Brain microvascular endothelial cell (primary cell): Measurements from ENCODE around the gene SLC6A19.

Experiments used
- DNase-seq: peaks from one replicate; pipeline ENCODE4 v3.0.0-alpha.2; 2020
- H3K27ac ChIP-seq: fragments of 250-450 bp; sonication (Bioruptor Pico); 2 replicates; pipeline ENCODE4 v1.5.1; 2020; ENCODE audit warnings: mild to moderate bottlenecking, moderate library complexity
- H3K27me3 ChIP-seq: fragments of 250-450 bp; sonication (Bioruptor Pico); replicated peaks from 2 replicates; pipeline ENCODE4 v1.5.1; 2020; ENCODE audit warnings: mild to moderate bottlenecking
- H3K36me3 ChIP-seq: fragments of 250-450 bp; sonication (Bioruptor Pico); replicated peaks from 2 replicates; pipeline ENCODE4 v1.5.1; 2020; ENCODE audit warnings: mild to moderate bottlenecking
- H3K4me3 ChIP-seq: 2 replicates; pipeline ENCODE4 v1.5.1; 2011; ENCODE audit warnings: low read depth, mild to moderate bottlenecking, control low read depth, low read length, moderate library complexity
- CTCF ChIP-seq: IDR thresholded peaks from 2 replicates; pipeline ENCODE4 v1.5.1; 2011; ENCODE audit warnings: low read depth, mild to moderate bottlenecking, moderate library complexity, low read length, control low read depth, inconsistent platforms; ENCODE audit errors: missing control alignments
- in situ Hi-C: cut with HindIII; loops from 2 replicates; pipeline ENCODE4 v1.10.0; 2017; ENCODE audit warnings: low sequenced_read_pairs, low pct_ligation_motif_present

SLC6A19 gene

GRCh38 chr5:1255081-1255561, 53.7 kb downstream of the SLC6A19 start:
- no peak overlapping the region for H3K4me3 ChIP-seq

DNA sequence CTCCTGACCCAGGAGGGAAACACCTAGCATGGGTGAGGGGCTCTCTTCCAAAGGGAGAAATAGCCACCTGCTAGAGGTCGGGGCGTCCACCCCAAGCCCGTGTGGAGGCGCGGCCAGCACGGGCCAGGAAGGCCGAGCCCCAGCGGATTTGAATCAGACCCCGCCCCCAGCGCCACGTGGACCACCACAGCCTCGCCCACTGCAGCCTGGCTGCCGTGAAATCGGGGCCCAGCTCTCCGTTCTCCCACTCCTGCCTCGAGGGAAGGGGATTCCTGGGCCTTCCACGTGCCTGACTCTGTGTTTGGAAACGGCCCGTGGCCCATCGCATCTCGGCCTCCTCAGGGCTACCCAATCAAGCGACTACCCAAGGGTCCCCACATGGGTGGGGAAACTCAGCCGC, 55.4 kb downstream of the SLC6A19 start:
- H3K27ac ChIP-seq: no peak overlapping the region
- no peaks in the 10 kb centered on the region for H3K27me3 ChIP-seq
- no peak for TF ChIP-seq CTCF
- no peak overlapping the region for H3K4me3 ChIP-seq
- no peak for DNase-seq
- in situ Hi-C loops: no loop called here
- no peaks in the 10 kb centered on the region for H3K36me3 ChIP-seq

More at GRCh38 chr5:1255081-1255561, 53.7 kb downstream of the SLC6A19 start:
- TF ChIP-seq CTCF: no peak
- H3K27me3 ChIP-seq: no peaks in the 10 kb centered on the region
- DNase-seq: no peak
- H3K36me3 ChIP-seq: no peaks in the 10 kb centered on the region
- no peak overlapping the region for H3K27ac ChIP-seq
- in situ Hi-C loops: no loop called here

- Histone ChIP-seq H3K4me3 (no peak overlapping the region), H3K27me3 (no peaks in the 10 kb centered on the region), H3K36me3 (no peaks in the 10 kb centered on the region), H3K27ac (no peak overlapping the region)
- DNase-seq: no peak
- no peak for TF ChIP-seq CTCF
- in situ Hi-C loops: no loop called here
Measured at GRCh38 chr5:1257363-1257762, 56.0 kb downstream of the SLC6A19 start.

DNA sequence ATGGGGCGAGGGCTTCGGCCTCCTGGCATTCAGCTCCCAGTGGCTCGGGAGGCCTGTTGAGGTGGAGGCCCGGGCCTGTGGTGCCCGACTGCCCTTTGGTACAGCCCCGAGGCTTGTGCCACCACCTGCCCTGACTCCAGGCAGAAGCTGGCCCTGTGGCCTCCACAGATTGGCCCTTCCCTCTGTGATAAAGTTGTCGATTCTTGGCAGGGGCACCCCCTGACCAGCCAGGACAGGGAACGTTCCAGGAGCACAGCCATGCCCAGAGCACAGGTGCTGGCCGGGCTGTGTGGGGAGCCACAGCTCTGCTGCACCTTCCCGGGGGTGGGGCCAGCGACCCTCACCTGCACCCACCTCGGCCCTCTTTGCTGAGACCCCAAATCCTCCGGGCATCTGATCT, 56.4 kb downstream of the SLC6A19 start:
- in situ Hi-C loops: no loop called here
- H3K4me3 ChIP-seq: no peak overlapping the region
- DNase-seq: no peak
- H3K27ac ChIP-seq: no peak overlapping the region
- no peaks in the 10 kb centered on the region for H3K27me3 ChIP-seq
- no peak for TF ChIP-seq CTCF
- no peaks in the 10 kb centered on the region for H3K36me3 ChIP-seq

GRCh38 chr5:1259806-1260480, 58.5 kb downstream of the SLC6A19 start:
- no peak for TF ChIP-seq CTCF
- Histone ChIP-seq H3K36me3 (no peaks in the 10 kb centered on the region), H3K27ac (no peak overlapping the region), H3K27me3 (no peaks in the 10 kb centered on the region), H3K4me3 (no peak overlapping the region)
- in situ Hi-C loops: no loop called here
- no peak for DNase-seq

DNA sequence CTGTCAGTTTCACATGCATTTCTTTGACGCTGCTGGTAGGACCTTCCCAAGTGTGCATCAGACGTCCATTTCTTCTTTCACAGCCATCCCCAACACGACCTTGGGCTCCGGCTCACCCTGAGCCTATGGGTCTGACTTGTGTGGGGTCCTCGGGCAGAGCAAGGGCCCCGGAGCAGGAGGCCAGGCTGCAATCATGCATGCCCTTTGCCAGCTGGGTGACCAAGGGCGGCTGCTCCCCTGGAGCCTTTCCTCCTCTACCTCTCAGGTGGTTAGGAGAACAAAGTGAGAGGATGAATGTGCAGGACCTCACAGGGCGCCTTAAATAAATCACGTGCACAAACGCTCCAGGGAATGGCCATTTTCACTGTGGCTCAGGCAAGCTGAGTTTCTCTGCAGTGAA, 60.2 kb downstream of the SLC6A19 start:
- no peak overlapping the region for H3K4me3 ChIP-seq
- H3K36me3 ChIP-seq: no peaks in the 10 kb centered on the region
- no peaks in the 10 kb centered on the region for H3K27me3 ChIP-seq
- no peak for DNase-seq
- no peak for TF ChIP-seq CTCF
- H3K27ac ChIP-seq: no peak overlapping the region
- in situ Hi-C loops: no loop called here
